GM12878 (cell line): ENCODE measurements around the gene CAMTA1. TPM values are rescaled to one million over a fixed set of nuclear protein-coding genes. Genes with fewer than 3 reads are reported as not detected.

Experiments used
- ATAC-seq: fragments of 200-7000 bp; cut with Tn5 transposase; 3 replicates; pipeline ENCODE4 v1.9.1; 2020; ENCODE audit warnings: mild to moderate bottlenecking, moderate library complexity
- BruUV-seq: library from RNA; stranded (reverse); fragments of 400-500 nt; replicated peaks from 2 replicates; lab custom pipeline; 2021; lab: Mats Ljungman, UMichigan
- CTCF ChIA-PET: fragments of 300-600 bp; sonication (Branson Sonifier 250); formaldehyde crosslinking; extraction: SDS; loops from one replicate; lab custom pipeline; 2021; ENCODE audit warnings: inconsistent platforms; lab: Yijun Ruan, JAX
- POLR2A ChIA-PET: fragments of 350-600 bp; formaldehyde crosslinking; extraction: SDS; loops from one replicate; lab custom pipeline; 2021; ENCODE audit warnings: inconsistent platforms; lab: Charles Lee
- RAD21 ChIA-PET: fragments of 300-600 bp; sonication (Branson Sonifier 250); formaldehyde crosslinking; loops from one replicate; lab custom pipeline; 2023; ENCODE audit warnings: antibody characterized with exemption; ENCODE audit not compliant: unreplicated experiment; lab: Charles Lee
- SMC1A ChIA-PET: fragments of 300-600 bp; sonication (Branson Sonifier 250); formaldehyde crosslinking; loops from one replicate; lab custom pipeline; 2023; ENCODE audit not compliant: unreplicated experiment, uncharacterized antibody; lab: Charles Lee
- DNase-seq: peaks from one replicate; pipeline ENCODE4 v3.0.0-alpha.2; 2011; ENCODE audit warnings: low read depth, low spot score
- FAIRE-seq: peaks from 3 replicates; lab custom pipeline; 2011; peaks lifted over from hg19 to GRCh38; lab: Jason Lieb, UNC
- H2AFZ ChIP-seq: 2 replicates; pipeline ENCODE4 v1.6.0; 2011; ENCODE audit warnings: low read depth, low read length, control low read depth; ENCODE audit not compliant: control insufficient read depth
- H3K27ac ChIP-seq: 2 replicates; pipeline ENCODE4 v1.5.1; 2011; ENCODE audit warnings: control low read depth; ENCODE audit not compliant: control insufficient read depth, insufficient read depth
- H3K27me3 ChIP-seq, 2 experiments: replicated peaks in 1 of 2; 2 replicates each; pipeline versions ENCODE4 v1.6.0 to v1.6.1; 2011; ENCODE audit warnings: low read length in 1 of 2; ENCODE audit not compliant: control insufficient read depth in 2 of 2, insufficient read depth in 2 of 2
- H3K36me3 ChIP-seq, 2 experiments: 2 replicates each; pipeline ENCODE4 v1.5.1; 2011; ENCODE audit warnings: low read length in 1 of 2; ENCODE audit not compliant: control insufficient read depth in 2 of 2, insufficient read depth in 2 of 2
- H3K4me1 ChIP-seq: 2 replicates; pipeline ENCODE4 v1.6.1; 2011; ENCODE audit warnings: mild to moderate bottlenecking, low read length, moderate library complexity, mixed read lengths; ENCODE audit not compliant: control insufficient read depth, insufficient read depth
- H3K4me2 ChIP-seq: 2 replicates; pipeline ENCODE4 v1.6.0; 2011; ENCODE audit warnings: control low read depth; ENCODE audit not compliant: control insufficient read depth, insufficient read depth
- H3K4me3 ChIP-seq: fragments of 200-600 bp; sonication (generic); 2 replicates; pipeline ENCODE4 v1.5.1; 2016
- H3K79me2 ChIP-seq: 2 replicates; pipeline ENCODE4 v1.6.0; 2011; ENCODE audit warnings: low read length; ENCODE audit not compliant: control insufficient read depth, insufficient read depth
- H3K9ac ChIP-seq: 2 replicates; pipeline ENCODE4 v1.8.0; 2011; ENCODE audit warnings: low read length, control low read depth, mixed read lengths; ENCODE audit not compliant: control insufficient read depth, insufficient read depth
- H3K9me3 ChIP-seq: replicated peaks from 3 replicates; pipeline ENCODE4 v1.5.1; 2011; ENCODE audit warnings: mild to moderate bottlenecking, low read length; ENCODE audit not compliant: control insufficient read depth, insufficient read depth
- H4K20me1 ChIP-seq: 2 replicates; pipeline ENCODE4 v1.6.0; 2011; ENCODE audit not compliant: control insufficient read depth, insufficient read depth
- BMI1 ChIP-seq: fragments of 450-650 bp; IDR thresholded peaks from 2 replicates; pipeline ENCODE4 v1.6.1; 2016; ENCODE audit warnings: mild to moderate bottlenecking, moderate library complexity, borderline replicate concordance
- CTCF ChIP-seq, 3 experiments: IDR thresholded peaks in 2 of 3; conservative IDR thresholded peaks in 1 of 3; 2 replicates each; pipeline ENCODE4 v1.5.1; 2011; ENCODE audit warnings: low read depth in 3 of 3, low read length in 3 of 3, mild to moderate bottlenecking in 3 of 3, control low read depth in 2 of 3, moderate library complexity in 2 of 3, inconsistent platforms in 1 of 3, mixed read lengths in 1 of 3; ENCODE audit not compliant: control insufficient read depth in 2 of 3, insufficient read depth in 1 of 3; ENCODE audit errors: extremely low read depth in 1 of 3
- IKZF2 ChIP-seq, 2 experiments: fragments of 450-650 bp; IDR thresholded peaks; 2 replicates each; pipeline ENCODE4 v1.6.1; 2017; ENCODE audit warnings: mild to moderate bottlenecking in 2 of 2, moderate library complexity in 2 of 2
- RELB ChIP-seq: fragments of 450-650 bp; IDR thresholded peaks from 2 replicates; pipeline ENCODE4 v1.6.1; 2017; ENCODE audit warnings: low read depth, mild to moderate bottlenecking, moderate library complexity
- REST ChIP-seq: IDR thresholded peaks from 2 replicates; pipeline ENCODE4 v1.6.1; 2012; ENCODE audit warnings: mild to moderate bottlenecking, low read depth, low read length
- SKIL ChIP-seq: fragments of 450-650 bp; IDR thresholded peaks from 2 replicates; pipeline ENCODE4 v1.6.1; 2017; ENCODE audit warnings: mild to moderate bottlenecking, low read depth, inconsistent platforms; ENCODE audit not compliant: poor library complexity, severe bottlenecking
- ZZZ3 ChIP-seq: IDR thresholded peaks from 2 replicates; pipeline ENCODE4 v1.6.1; 2011; ENCODE audit warnings: low read depth; ENCODE audit not compliant: control insufficient read depth, insufficient read length
- WGBS: methylation state at CpG from one replicate; pipeline ENCODE4 v1.1.6; 2016; ENCODE audit warnings: low lambda C conversion rate; ENCODE audit not compliant: insufficient replicate concordance, insufficient coverage; ENCODE audit errors: missing lambda C conversion rate; 5-methylcytosine and 5-hydroxymethylcytosine counted together
- in situ Hi-C: fragments of 300-500 bp; cut with MboI; formaldehyde crosslinking; loops from 9 replicates; pipeline ENCODE4 v1.14.3; 2018; ENCODE audit warnings: mixed read lengths
- intact Hi-C: fragments of 100-400 bp; cut with micrococcal nuclease; formaldehyde crosslinking; loops from one replicate; pipeline ENCODE4 v1.14.2; 2022; ENCODE audit not compliant: unreplicated experiment
- polyA plus RNA-seq, 11 experiments: library from polyadenylated mRNA; depleted of rRNA in 4 of 11; unstranded in 6 of 11; stranded (reverse) in 5 of 11; fragments of >200 nt; fragmentation: Nextera tagmentation in 4 of 11; fragmentation: Illumina TruSeq in 1 of 11; extraction: Ambion mirVana in 4 of 11; extraction: Trizol in 1 of 11; gene quantifications; 1 replicate in 1 of 11; 2 replicates in 10 of 11; pipeline versions ENCODE4 v1.2.1 to v1.2.3, GENCODE V29; 2011 to 2016; ENCODE audit warnings: inconsistent platforms in 2 of 11, missing spikeins in 2 of 11, low read depth in 1 of 11
- total RNA-seq, 4 experiments: library from RNA; depleted of rRNA in 3 of 4; stranded (reverse); fragments of >200 nt in 3 of 4; fragmentation: Illumina TruSeq in 1 of 4; extraction: Trizol in 1 of 4; gene quantifications; 2 replicates each; pipeline versions ENCODE4 v1.2.1 to v1.2.3, GENCODE V29; 2013 to 2021

CAMTA1 gene
- total and polyA plus RNA-seq, 10 of the 15 experiments (the other 5 are each of a cell fraction or from before 2014, with no cell fraction given) = 37.7 to 148 (median 76.4) TPM

- no TSS peak for BruUV-seq
- H3K27me3 ChIP-seq = no peaks in the 10 kb centered on the region; a peak in 1 of 4 replicates
- H3K4me3 ChIP-seq = no peak overlapping the region
- DNase-seq = no peak
- POLR2A ChIA-PET = no interaction called here
- WGBS = 0% methylated on average over 4 of the region's 4 CpGs
- H2AFZ ChIP-seq = no peak overlapping the region
- FAIRE-seq = no peak
- intact Hi-C loops = loop anchor here (10.0 kb wide), 1 partner anchor 128 kb away; no protein-coding TSS in a partner anchor
- H3K9ac ChIP-seq = no peak overlapping the region
- no peaks in the 10 kb centered on the region for H3K4me1 ChIP-seq
- TF ChIP-seq REST = no peak
- TF ChIP-seq RELB = no peak
- no peak for TF ChIP-seq SKIL
- no peak for TF ChIP-seq ZZZ3
- no peak for TF ChIP-seq BMI1
- TF ChIP-seq IKZF2 (IDR thresholded peaks at IDR 0.05) = no peak
- no peak for TF ChIP-seq CTCF (IDR thresholded peaks at IDR 0.05 in 2 of 3, conservative IDR thresholded peaks at IDR 0.05 in 1 of 3; ENCODE audit: control insufficient read depth in 2 of 3, extremely low read depth in 1 of 3, insufficient read depth in 1 of 3, low read depth in 3 of 3, low read length in 3 of 3)
- SMC1A ChIA-PET = interaction anchor here (0.6 kb wide), 1 partner anchor 274 kb away, joined by 3 read pairs; no protein-coding TSS in a partner anchor
- in situ Hi-C loops = no loop called here
- H3K36me3 ChIP-seq = no peaks in the 10 kb centered on the region
- CTCF ChIA-PET = no interaction called here
- H3K9me3 ChIP-seq = no peaks in the 10 kb centered on the region; the same call in 2 of the 3 replicates
- no peaks in the 10 kb centered on the region for H3K79me2 ChIP-seq
- RAD21 ChIA-PET = no interaction called here
- H4K20me1 ChIP-seq = no peaks in the 10 kb centered on the region
- H3K4me2 ChIP-seq = no peak overlapping the region
- ATAC-seq = no peak
- no peak overlapping the region for H3K27ac ChIP-seq
These were observed 291.3 kb downstream of the CAMTA1 start for GRCh38 chr1:7076572-7076971.
